NCI-H510A (cell line): ENCODE measurements around the gene WDFY2.

Experiments used
- DNase-seq: peaks from one replicate; lab custom pipeline; 2025; lab: John Stamatoyannopoulos, UW

WDFY2 gene

GRCh38 chr13:51771418-51772104 is 187.3 kb downstream of the WDFY2 start:
- no peak for DNase-seq

- DNase-seq = no peak
Measured at GRCh38 chr13:51772105-51772455, 187.8 kb downstream of the WDFY2 start.

GRCh38 chr13:51772781-51773180 is 188.5 kb downstream of the WDFY2 start:
- no peak for DNase-seq

- DNase-seq = no peak
Measured at GRCh38 chr13:51773515-51773914, 189.3 kb downstream of the WDFY2 start.

DNA sequence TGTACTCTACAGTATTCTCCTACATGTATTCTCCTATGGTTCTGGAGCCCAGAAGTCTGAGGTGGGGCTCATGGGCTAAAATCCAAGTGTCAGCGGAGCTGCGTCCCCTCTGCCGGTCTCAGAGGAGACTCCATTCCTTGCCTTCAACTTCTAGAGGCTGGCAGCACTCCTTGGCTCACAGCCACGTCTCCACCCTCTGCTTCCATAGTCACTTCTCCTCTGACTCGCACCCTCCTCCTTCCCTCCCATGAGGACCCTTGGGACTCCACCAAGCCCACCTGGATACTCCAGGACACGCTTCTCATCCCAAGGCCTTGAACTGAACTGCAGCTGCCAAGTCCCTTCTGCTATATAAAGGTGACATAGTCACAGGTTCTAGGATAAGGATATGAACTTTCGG is 191.9 kb downstream of the WDFY2 start:
- DNase-seq = no peak

GRCh38 chr13:51777921-51778320 is 193.7 kb downstream of the WDFY2 start:
- DNase-seq = no peak

GRCh38 chr13:51778392-51778791 is 194.1 kb downstream of the WDFY2 start:
- no peak for DNase-seq

DNA sequence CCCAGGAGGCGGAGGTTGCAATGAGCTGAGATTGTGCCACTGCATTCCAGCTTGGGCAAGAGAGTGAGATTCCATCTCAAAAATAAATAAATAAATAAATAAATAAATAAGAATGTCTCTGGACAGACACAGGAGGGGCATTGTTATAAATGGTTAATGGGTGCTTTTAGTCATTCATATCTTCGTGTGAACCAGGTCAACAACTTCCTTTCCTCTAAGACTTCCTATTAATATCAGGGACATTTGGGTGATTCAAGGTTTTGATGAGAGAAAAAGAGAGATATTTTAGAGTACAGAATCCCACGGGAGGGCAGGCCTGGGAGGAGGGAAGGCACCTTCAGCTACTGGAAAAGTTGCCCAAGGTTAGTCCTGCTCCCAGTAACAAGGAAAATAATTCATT is 195.8 kb downstream of the WDFY2 start:
- DNase-seq = no peak

GRCh38 chr13:51781246-51782022 is 197.2 kb downstream of the WDFY2 start:
- no peak for DNase-seq

DNA sequence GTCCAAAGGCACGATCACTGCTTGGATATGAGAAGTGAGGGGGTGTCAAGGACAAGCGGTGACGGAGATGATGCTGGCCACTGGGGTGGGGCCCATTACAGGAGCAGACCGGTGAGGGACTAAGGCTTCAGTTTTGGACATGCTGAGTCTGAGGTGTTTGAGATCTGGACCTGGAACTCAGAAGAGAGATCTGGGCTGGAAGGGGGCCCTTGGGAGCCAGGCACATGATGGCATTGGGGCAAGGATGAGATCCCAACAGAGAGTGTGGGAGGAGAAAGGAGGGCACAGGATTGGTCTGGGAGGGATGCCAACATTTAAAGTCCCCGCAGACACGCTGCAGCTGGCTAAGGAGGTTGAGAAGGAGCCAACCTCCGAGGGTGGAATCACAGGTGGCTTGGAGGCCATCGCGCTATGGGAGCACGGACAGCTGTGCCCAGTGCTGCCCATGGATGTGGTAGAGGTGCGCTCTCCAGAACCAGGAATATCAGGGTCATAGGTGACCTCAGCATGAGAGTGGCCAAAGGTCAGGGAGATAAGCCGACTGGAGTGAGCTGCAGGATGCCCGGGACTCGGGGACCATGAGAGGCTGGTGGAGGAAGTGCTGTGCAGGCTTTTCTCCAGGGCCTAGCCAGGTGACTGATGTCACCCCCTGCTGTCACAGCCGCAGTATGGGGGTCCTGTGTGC is 197.9 kb downstream of the WDFY2 start:
- DNase-seq = no peak

DNA sequence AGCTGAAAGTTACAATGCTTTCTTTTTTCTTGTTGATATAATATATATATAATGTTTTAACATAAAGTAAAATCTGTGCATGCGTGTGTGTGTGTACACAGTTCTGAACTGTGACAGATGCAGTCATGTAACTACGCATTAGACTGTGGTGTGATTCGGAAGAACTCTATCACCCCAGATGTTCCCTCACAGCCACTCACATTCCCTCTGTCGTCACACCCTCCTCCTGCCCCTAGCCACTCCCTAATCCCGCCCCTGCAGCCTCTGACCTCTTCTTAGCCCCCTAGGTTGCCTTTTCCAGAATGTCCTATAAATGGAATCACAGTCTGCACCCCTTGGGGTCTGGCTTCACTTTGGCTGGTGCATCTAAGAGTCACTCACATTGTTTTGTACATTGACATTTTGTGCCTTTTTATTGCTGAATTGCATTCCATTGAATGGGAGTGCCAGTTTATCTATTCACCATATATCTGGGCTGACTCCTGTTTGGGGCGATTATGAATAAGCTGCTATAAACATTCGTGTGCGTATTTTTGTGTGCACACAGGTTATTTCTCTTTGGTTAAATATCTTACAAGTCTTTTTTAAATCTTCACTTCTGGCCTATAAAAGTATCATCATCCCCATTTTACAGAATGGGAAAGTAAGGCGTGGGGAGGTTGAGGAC is 199.3 kb downstream of the WDFY2 start:
- no peak for DNase-seq

- DNase-seq = no peak
Measured at GRCh38 chr13:51784097-51784496, 199.8 kb downstream of the WDFY2 start.

- peak; percentile 59 for DNase-seq
Measured at GRCh38 chr13:51785712-51786424, 201.6 kb downstream of the WDFY2 start.

DNA sequence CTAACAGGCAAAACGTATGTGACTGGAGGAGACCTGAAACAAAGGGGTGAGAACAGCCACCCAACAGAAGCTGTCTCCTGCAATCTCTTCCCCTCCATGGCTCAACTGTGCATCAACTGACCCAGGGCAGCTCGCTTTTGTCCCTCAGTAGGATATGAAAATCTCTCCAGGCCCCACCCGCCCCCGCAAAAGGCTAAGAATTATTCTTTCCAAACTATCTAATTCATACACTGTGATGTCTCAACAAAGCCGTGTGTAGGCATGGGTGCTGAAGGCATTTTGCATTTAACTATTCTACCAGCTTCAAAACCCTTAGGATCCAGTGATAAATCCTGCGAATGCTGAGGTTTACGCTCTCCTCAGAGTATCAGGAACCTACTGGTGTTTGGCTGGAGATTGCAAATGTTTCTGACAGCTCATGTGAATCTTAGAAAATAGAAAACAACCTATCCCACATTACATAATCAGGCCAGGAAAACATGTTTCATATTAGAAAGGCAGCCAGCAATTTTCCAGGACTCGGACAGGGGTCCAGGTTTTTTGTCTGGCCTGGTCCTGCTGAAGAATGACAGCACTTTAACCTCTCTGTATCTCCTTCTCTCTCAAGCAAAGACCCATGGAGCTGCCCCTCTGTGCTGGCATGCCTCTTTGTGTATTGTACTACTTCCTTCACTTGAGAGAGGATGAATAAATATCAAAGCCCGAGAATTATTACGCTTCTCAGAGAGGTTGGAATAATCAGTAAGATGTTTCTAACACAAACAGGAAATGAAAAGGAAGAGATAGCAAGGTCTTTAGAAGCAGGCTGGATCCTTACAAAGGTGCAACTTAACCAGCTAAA is 202.4 kb downstream of the WDFY2 start:
- no peak for DNase-seq

- no peak for DNase-seq
Measured at GRCh38 chr13:51793570-51794271, 209.5 kb downstream of the WDFY2 start.

DNA sequence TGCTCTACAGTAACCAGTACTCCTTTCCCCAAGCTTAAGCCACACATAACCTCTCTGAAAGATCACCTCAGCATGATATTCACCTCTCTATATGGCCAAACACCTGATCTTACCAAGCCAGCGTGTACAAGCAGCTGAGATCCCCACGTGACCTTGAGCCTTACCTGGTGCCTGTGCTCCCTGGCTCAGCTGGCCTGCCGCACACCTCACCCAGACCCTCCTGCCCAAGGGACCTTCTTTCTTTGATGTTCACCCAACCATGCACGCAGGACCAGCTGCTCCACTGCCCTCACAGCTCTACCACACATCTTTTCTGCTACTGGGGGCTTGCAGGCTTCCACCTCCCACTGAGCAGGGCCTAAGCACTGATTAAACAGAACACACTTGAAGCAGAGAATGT is 210.7 kb downstream of the WDFY2 start:
- DNase-seq = peak; percentile 36

GRCh38 chr13:51795419-51795818 is 211.2 kb downstream of the WDFY2 start:
- no peak for DNase-seq

DNA sequence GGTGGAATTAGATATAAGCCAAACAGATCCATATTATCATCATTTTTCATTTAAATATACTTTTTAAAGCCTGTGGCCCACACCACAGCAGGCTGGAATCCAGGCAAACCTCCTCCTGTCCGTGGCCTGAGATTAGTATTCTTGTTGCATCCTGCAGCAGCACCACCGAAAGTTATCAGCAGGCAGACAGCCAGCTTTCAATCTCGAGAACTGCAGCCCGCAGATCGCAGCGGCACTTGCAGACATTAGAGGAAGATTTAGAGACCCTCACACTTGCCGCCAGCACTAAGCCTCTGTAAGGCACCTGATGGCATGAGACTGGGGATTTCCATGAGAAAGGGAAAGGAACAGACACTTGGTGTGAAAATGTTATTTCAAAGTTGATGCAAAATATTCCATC is 212.3 kb downstream of the WDFY2 start:
- DNase-seq = no peak

DNA sequence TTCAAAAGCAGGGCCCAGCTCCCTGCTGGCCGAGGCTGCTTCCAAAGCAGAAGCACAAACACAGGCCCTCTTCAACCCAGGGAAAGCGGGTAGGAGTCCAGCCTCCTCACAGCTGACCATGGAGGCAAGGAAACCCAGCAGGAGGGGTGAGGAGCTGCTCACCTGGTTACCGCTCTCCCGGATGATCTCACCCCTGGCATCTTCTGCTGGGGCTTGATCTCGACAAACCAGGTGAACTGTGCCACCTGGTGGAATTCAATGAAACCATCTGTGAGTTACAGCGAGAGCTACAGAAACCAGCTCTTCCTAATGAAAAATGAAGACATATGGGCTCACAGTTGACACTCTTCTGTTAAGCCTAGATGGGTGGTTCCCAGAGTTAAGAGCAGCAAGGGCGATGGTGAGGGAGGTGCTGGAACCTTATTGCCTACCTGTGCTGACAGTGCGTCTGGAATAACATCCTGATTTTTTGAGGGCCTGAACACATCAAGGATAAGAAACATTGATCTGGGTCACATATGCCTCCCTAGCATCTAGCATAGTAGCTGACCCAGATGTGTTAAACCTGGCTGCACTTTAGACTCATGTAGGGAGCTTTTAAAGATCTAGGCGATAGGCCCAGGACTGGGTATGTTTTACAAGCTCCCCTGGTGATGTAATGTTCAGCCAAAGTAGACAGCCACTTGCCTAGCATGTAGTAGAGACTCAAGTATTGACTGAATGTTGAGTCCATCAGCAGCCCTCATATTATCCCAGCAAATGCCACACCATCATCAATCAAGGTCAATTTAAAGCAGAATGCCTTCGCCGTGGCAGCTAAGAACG is 213.6 kb downstream of the WDFY2 start:
- peak; percentile 66 for DNase-seq

DNA sequence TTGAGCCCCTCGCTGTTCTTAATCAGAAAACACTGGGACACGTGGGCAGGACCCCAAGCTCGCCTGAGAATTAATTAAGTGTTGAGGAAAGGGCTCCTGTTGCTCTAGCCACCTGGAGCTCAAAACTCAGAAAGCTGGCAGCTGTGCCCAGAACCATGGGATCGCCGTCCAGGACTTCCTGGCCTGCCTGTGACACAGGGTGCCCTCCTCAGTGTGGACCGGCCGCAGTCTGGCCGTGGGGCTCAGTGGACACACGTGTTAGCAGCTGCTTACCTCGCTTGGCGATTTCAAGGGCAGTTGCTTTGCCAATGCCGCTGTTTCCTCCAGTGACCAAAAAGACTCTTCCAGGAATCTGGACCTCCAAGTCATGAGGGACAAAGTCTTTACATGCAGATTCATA is 215.0 kb downstream of the WDFY2 start:
- DNase-seq = no peak
